Measurements from ENCODE around the gene RHBDF1. TPM values are rescaled to one million over a fixed set of nuclear protein-coding genes. Genes with fewer than 3 reads are reported as not detected.

Gene RHBDF1
- total and polyA plus RNA-seq, 4 donors, result 1.8 to 6.2 (median 3.5) TPM

- H3K4me1 ChIP-seq (ENCODE audit: control insufficient read depth in 4 of 4, insufficient read depth in 4 of 4, low read length in 3 of 4), result peaks cover 0 to 9% (median 2%) of the 10 kb centered on the region in 4 donors
- WGBS, result 92% methylated on average over 11 of the region's 11 CpGs
- no peak overlapping the region for H3K4me3 ChIP-seq (ENCODE audit: low read depth in 1 of 3, low read length in 3 of 3)
- no peaks in the 10 kb centered on the region for H3K9me3 ChIP-seq (ENCODE audit: control insufficient read depth in 4 of 4, low read length in 3 of 4)
- H3K27me3 ChIP-seq (ENCODE audit: control insufficient read depth in 4 of 4, insufficient read depth in 4 of 4, low read length in 3 of 4), result no peaks in the 10 kb centered on the region
- no peak overlapping the region for H3K9ac ChIP-seq (ENCODE audit: low read depth in 1 of 2, low read length in 2 of 2)
- peaks cover 4 to 36% (median 9%) of the 10 kb centered on the region in 4 donors for H3K36me3 ChIP-seq (ENCODE audit: control insufficient read depth in 4 of 4, insufficient read depth in 3 of 4, low read depth in 1 of 4, low read length in 3 of 4)
- TF ChIP-seq HNF4A (conservative IDR thresholded peaks at IDR 0.05) (no peak), ZBTB33 (IDR thresholded peaks at IDR 0.05) (no peak), ATF3 (IDR thresholded peaks at IDR 0.05) (no peak), FOXA2 (IDR thresholded peaks at IDR 0.05) (no peak)
- no peak overlapping the region for H3K27ac ChIP-seq (ENCODE audit: low read depth in 1 of 2, low read length in 2 of 2)
- no peak for DNase-seq (ENCODE audit: low spot score)
These were observed 12.3 kb downstream of the RHBDF1 start for GRCh38 chr16:60166-60565.

GRCh38 chr16:59440-60059 is 12.9 kb downstream of the RHBDF1 start:
- no peak for TF ChIP-seq ATF3 (IDR thresholded peaks at IDR 0.05)
- no peak for TF ChIP-seq GABPA (IDR thresholded peaks at IDR 0.05 in 1 of 2, conservative IDR thresholded peaks at IDR 0.05 in 1 of 2)
- TF ChIP-seq HNF4G (IDR thresholded peaks at IDR 0.05), result no peak
- TF ChIP-seq YY1 (IDR thresholded peaks at IDR 0.05), result no peak
- no peak for TF ChIP-seq RAD21 (IDR thresholded peaks at IDR 0.05)
- TF ChIP-seq HNF4A (conservative IDR thresholded peaks at IDR 0.05), result no peak
- TF ChIP-seq SP1 (IDR thresholded peaks at IDR 0.05), result no peak
- no peak for TF ChIP-seq CTCF (IDR thresholded peaks at IDR 0.05; ENCODE audit: low read depth, low read length, missing input control)
- TF ChIP-seq FOXA1 (IDR thresholded peaks at IDR 0.05), result no peak
- TF ChIP-seq REST (IDR thresholded peaks at IDR 0.05), result no peak
- no peak for TF ChIP-seq RXRA (IDR thresholded peaks at IDR 0.05)
- no peak for TF ChIP-seq JUND (IDR thresholded peaks at IDR 0.05)
- no peak for TF ChIP-seq FOXA2 (IDR thresholded peaks at IDR 0.05)
- TF ChIP-seq MAX (IDR thresholded peaks at IDR 0.05), result no peak
- no peak for TF ChIP-seq EGR1 (IDR thresholded peaks at IDR 0.05; ENCODE audit: low read depth in 2 of 2)
- TF ChIP-seq TAF1 (conservative IDR thresholded peaks at IDR 0.05), result no peak
- no peak for TF ChIP-seq ZBTB33 (IDR thresholded peaks at IDR 0.05)
- TF ChIP-seq NR2F2 (IDR thresholded peaks at IDR 0.05), result no peak
- Histone ChIP-seq H3K9ac (ENCODE audit: low read depth in 1 of 2, low read length in 2 of 2) (no peak overlapping the region), H3K4me3 (ENCODE audit: low read depth in 1 of 3, low read length in 3 of 3) (no peak overlapping the region), H3K4me1 (ENCODE audit: control insufficient read depth in 4 of 4, insufficient read depth in 4 of 4, low read length in 3 of 4) (peaks cover 0 to 9% (median 2%) of the 10 kb centered on the region in 4 donors), H3K27me3 (ENCODE audit: control insufficient read depth in 4 of 4, insufficient read depth in 4 of 4, low read length in 3 of 4) (no peaks in the 10 kb centered on the region), H3K9me3 (ENCODE audit: control insufficient read depth in 4 of 4, low read length in 3 of 4) (no peaks in the 10 kb centered on the region), H3K36me3 (ENCODE audit: control insufficient read depth in 4 of 4, insufficient read depth in 3 of 4, low read depth in 1 of 4, low read length in 3 of 4) (peaks cover 4 to 36% (median 9%) of the 10 kb centered on the region in 4 donors), H3K27ac (ENCODE audit: low read depth in 1 of 2, low read length in 2 of 2) (no peak overlapping the region)
- 90% methylated on average over 14 of the region's 14 CpGs for WGBS
- no peak for DNase-seq (ENCODE audit: low spot score)
